ENCODE results near the gene PAMR1.

Gene PAMR1

DNA sequence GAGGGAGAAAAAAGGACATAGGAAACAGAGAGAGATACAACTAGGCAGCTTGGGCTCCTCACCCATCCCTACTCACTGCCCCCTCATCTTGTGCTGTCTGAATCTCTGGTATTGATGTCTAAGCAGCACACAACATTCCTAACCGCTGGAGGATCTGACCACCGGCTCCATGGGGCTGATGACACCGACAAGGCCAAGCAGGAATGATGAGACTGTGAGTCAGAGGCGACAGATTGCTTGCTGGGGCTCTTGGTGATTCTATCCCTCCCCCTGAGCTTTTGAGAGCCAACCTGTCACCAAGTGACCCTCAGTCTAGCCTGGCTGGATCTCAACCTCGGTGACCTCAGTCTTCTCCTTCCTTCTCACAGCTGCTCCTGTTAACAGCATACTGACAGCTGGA, 13.8 kb downstream of the PAMR1 start:
- no peak for DNase-seq
- Mint-ChIP-seq H3K9me3 (peaks cover 0 to 5% of the 10 kb centered on the region in 2 donors), H3K4me1 (ENCODE audit: low read depth in 2 of 2) (no peaks in the 10 kb centered on the region), H3K4me3 (no peak overlapping the region), H3K27me3 (peaks cover 64 to 87% of the 10 kb centered on the region in 2 donors), H3K36me3 (ENCODE audit: insufficient read depth) (no peaks in the 10 kb centered on the region), H3K27ac (no peak overlapping the region)
- ATAC-seq (replicated peaks), result no peak

DNA sequence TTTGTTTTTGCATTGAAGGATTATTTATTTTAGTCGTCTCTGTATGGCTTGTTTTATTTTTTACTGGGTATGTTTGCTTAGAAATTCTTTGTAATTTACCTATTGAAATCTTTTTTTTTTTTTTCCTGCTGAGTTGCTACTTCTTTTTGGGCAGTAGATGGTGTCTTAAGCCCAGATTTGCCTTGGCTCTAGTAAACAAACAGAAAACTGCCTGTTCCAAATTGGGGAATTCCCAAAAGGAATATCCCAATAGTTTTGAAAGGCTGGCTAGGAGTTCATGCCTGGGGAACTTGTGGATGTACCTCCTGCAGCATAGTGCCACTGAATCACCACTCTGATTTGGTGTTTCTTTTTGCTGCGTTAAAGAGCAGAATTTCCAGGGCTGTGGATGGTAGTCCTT, 17.7 kb downstream of the PAMR1 start:
- H3K4me1 Mint-ChIP-seq (ENCODE audit: low read depth in 2 of 2), result no peaks in the 10 kb centered on the region
- H3K9me3 Mint-ChIP-seq, result peaks cover 0 to 6% of the 10 kb centered on the region in 2 donors
- DNase-seq (no peak), ATAC-seq (replicated peaks) (no peak)
- H3K27ac Mint-ChIP-seq, result no peak overlapping the region
- H3K36me3 Mint-ChIP-seq (ENCODE audit: insufficient read depth), result no peaks in the 10 kb centered on the region
- peaks cover 53 to 70% of the 10 kb centered on the region in 2 donors for H3K27me3 Mint-ChIP-seq
- H3K4me3 Mint-ChIP-seq, result no peak overlapping the region

DNA sequence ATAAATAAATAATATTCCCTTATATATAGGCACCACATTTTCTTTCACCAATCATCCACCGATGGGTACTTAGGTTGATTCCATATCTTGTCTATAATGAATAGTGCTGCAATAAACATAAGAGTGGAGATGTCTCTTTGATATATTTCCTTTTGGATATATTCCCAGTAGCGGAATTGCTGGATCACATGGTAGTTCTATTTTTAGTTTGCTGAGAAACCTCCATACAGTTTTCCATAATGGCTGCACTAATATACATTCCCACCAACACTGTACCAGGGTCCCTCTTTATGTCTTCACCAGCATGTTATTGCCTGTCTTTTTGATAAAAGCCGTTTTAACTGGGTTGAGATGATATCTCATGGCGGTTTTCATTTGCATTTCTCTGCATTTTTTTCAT, 23.6 kb downstream of the PAMR1 start:
- H3K36me3 Mint-ChIP-seq (ENCODE audit: insufficient read depth), result no peaks in the 10 kb centered on the region
- no peaks in the 10 kb centered on the region for H3K4me1 Mint-ChIP-seq (ENCODE audit: low read depth in 2 of 2)
- H3K4me3 Mint-ChIP-seq, result no peak overlapping the region
- no peak overlapping the region for H3K27ac Mint-ChIP-seq
- H3K27me3 Mint-ChIP-seq, result peaks cover 16 to 17% of the 10 kb centered on the region in 2 donors
- peaks cover 0 to 1% of the 10 kb centered on the region in 2 donors for H3K9me3 Mint-ChIP-seq
- no peak for ATAC-seq (replicated peaks)
- no peak for DNase-seq

DNA sequence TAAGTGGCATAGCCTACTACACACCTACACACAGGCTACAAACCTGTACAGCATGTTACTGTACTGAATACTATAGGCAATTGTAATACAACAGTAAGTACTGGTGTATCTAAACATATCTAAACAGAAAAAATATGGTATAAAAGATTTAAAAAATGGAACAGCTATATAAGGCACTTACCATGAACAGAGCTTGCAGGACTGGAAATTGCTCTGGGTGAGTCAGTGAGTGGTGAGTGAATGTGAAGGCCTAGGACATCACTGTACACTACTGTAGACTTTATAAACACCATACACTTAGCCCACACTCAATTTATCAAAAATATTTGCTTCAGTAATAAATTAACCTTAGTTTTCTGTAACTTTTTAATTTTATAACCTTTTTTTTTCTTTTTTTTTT, 24.7 kb downstream of the PAMR1 start:
- Mint-ChIP-seq H3K4me3 (no peak overlapping the region), H3K9me3 (no peaks in the 10 kb centered on the region), H3K4me1 (ENCODE audit: low read depth in 2 of 2) (no peaks in the 10 kb centered on the region), H3K27me3 (peaks cover 6 to 11% of the 10 kb centered on the region in 2 donors), H3K36me3 (ENCODE audit: insufficient read depth) (no peaks in the 10 kb centered on the region), H3K27ac (no peak overlapping the region)
- DNase-seq, result no peak
- no peak for ATAC-seq (replicated peaks)

DNA sequence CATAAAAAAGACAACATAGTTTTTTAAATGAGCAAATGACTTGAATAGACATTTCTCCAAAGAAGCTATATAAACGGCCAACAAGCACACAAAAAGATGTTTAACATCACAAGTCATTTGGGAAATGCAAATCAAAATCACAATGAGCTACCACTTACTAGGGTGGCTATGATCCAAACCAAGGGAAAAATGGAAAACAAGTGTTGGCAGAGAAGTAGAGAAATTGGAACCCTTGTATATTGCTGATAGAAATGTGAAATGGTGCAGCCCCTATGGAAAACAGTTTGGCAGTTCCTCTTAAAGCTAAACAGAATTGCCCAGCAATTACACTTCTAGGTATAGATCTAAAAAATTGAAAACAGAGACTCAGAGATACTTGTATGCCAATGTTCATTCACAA, 29.0 kb downstream of the PAMR1 start:
- Mint-ChIP-seq H3K9me3 (no peaks in the 10 kb centered on the region), H3K4me1 (ENCODE audit: low read depth in 2 of 2) (no peaks in the 10 kb centered on the region), H3K36me3 (ENCODE audit: insufficient read depth) (no peaks in the 10 kb centered on the region)

DNA sequence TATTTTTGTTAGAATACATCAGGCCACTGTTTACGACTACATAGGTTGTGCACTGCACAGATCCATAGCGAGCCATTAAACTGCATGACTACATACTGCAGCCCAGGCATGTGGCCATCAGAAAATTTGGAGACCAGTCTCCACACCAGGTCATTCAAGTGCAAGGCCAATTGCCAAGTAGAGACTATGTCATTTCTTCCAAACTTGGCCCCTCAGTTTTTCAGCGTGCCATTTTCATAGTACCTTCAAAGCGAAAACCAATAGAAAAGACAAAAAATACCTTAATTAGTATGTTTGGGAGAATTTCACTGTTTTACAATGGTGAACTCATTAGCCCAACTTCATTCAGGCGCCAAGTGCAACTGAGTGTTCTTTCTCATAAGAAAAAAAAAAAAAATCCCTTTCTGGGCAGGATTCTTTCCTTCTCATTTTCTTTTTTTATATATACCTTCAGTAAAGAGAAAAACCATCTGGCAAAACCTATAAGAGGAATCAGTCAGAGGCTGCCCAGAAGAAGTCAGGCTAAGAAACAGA, 30.4 kb downstream of the PAMR1 start:
- ATAC-seq (replicated peaks) (no peak), DNase-seq (no peak)
- Mint-ChIP-seq H3K9me3 (no peaks in the 10 kb centered on the region), H3K27ac (no peak overlapping the region), H3K27me3 (peaks cover 16 to 26% of the 10 kb centered on the region in 2 donors), H3K4me3 (no peak overlapping the region), H3K36me3 (ENCODE audit: insufficient read depth) (no peaks in the 10 kb centered on the region), H3K4me1 (ENCODE audit: low read depth in 2 of 2) (no peaks in the 10 kb centered on the region)

More for the DNA sequence above, 29.0 kb downstream of the PAMR1 start:
- Mint-ChIP-seq H3K27me3 (peaks cover 16 to 21% of the 10 kb centered on the region in 2 donors), H3K4me3 (no peak overlapping the region), H3K27ac (no peak overlapping the region)
- no peak for ATAC-seq (replicated peaks)
- DNase-seq, result no peak

DNA sequence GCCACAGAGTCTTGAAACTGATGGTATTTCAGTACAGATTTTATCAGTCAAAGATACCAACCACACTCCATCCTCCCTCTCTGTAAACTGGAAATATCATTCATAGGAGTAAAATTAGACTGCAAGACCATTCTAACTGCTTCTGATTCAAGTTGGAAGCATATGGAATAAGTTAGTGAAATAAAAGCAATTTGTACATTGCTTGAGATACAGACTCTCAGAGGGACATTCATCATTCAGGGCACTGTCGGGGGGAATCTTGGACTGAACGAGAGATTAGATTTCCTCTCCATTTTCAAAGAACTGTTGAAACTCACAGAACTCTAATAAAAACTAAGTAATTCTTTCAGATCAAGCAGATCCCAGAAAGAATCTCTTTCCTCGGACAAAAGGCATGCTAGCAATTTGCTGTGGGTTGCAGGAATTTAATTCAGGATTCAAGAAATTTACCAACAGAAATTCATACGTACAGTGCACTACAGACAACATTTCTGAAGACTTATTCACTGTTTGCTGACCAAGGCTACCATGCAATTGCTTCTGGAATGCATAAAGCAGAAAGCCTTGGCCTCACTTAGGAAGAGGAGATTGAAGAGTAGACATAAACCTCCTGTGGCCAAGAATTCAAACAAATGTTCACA, 34.1 kb downstream of the PAMR1 start:
- Mint-ChIP-seq H3K36me3 (ENCODE audit: insufficient read depth) (no peaks in the 10 kb centered on the region), H3K4me3 (no peak overlapping the region), H3K9me3 (no peaks in the 10 kb centered on the region), H3K4me1 (ENCODE audit: low read depth in 2 of 2) (no peaks in the 10 kb centered on the region), H3K27me3 (peaks cover 28 to 43% of the 10 kb centered on the region in 2 donors), H3K27ac (no peak overlapping the region)
- no peak for ATAC-seq (replicated peaks)
- DNase-seq, result no peak

DNA sequence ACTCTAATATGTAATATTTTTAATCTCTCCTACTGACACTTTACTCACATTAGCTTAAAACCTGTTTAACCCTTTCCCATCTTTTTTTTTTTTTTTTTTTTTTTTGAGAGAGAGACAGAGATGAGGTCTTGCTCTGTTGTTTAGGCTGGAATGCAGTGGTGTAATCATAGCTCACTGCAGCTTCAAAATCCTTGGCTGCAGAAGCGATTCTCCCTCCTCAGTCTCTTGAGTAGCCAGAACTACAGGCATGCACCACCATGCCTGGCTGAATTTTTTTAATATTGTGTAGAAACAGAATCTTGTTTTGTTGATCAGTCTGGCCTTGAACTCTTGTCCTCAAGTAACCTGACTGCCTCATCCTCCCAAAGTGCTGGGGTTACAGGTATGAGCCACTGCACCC, 37.3 kb downstream of the PAMR1 start:
- no peak overlapping the region for H3K27ac Mint-ChIP-seq
- ATAC-seq (replicated peaks) (no peak), DNase-seq (no peak)
- no peaks in the 10 kb centered on the region for H3K36me3 Mint-ChIP-seq (ENCODE audit: insufficient read depth)
- no peaks in the 10 kb centered on the region for H3K9me3 Mint-ChIP-seq
- peaks cover 38 to 47% of the 10 kb centered on the region in 2 donors for H3K27me3 Mint-ChIP-seq
- H3K4me1 Mint-ChIP-seq (ENCODE audit: low read depth in 2 of 2), result no peaks in the 10 kb centered on the region
- no peak overlapping the region for H3K4me3 Mint-ChIP-seq

DNA sequence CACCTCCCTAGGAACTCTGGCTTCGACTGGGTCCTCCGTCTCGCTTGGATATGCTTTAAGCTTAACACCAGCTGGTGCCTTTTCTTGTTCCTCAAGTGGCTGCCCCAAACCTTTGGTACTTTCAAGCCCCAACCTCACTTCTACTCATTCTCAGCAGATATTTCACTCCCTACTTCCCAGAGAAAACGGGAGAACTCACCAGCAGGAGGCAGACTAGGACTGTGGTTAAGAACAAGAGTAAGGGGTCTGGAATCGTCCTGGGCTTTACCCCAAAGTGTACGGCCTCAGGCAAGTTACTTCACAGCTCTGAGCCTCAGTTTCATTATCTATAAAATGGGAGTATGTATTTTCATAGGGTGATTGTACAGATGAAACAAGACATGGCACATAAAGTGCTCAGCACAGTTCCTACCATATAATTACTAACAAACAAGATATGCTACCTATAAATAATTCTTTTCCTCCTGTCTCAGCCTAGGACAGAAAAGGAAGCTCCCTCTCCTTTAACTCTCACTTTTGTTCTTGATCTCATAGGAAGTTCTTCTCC, 37.8 kb downstream of the PAMR1 start:
- Mint-ChIP-seq H3K4me3 (no peak overlapping the region), H3K27ac (no peak overlapping the region), H3K36me3 (ENCODE audit: insufficient read depth) (no peaks in the 10 kb centered on the region), H3K4me1 (ENCODE audit: low read depth in 2 of 2) (no peaks in the 10 kb centered on the region), H3K27me3 (peaks cover 38 to 48% of the 10 kb centered on the region in 2 donors), H3K9me3 (no peaks in the 10 kb centered on the region)
- no peak for DNase-seq
- ATAC-seq (replicated peaks), result no peak

DNA sequence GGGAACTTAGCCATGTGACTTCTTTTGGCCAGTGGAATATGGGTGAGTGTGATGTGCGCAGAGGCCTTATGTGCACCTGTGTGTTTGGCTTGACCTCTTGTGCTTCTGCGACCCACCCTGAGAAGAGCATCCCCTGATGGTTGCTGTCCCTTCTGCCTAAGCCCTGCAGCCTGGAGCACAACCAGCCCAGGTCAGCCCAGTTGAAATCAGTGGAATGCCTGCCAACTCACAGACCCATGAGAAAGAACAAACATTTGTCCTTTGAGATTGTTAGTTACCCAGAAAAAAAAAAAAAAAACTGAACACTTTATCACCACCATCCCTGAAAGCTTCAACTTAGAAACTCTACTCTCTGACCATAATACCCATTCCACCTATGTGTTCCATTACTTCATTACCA, 38.5 kb downstream of the PAMR1 start:
- Mint-ChIP-seq H3K9me3 (peaks cover 0 to 2% of the 10 kb centered on the region in 2 donors), H3K27ac (no peak overlapping the region), H3K27me3 (peaks cover 44 to 55% of the 10 kb centered on the region in 2 donors), H3K36me3 (ENCODE audit: insufficient read depth) (no peaks in the 10 kb centered on the region), H3K4me1 (ENCODE audit: low read depth in 2 of 2) (no peaks in the 10 kb centered on the region), H3K4me3 (no peak overlapping the region)
- DNase-seq (no peak), ATAC-seq (replicated peaks) (no peak)

DNA sequence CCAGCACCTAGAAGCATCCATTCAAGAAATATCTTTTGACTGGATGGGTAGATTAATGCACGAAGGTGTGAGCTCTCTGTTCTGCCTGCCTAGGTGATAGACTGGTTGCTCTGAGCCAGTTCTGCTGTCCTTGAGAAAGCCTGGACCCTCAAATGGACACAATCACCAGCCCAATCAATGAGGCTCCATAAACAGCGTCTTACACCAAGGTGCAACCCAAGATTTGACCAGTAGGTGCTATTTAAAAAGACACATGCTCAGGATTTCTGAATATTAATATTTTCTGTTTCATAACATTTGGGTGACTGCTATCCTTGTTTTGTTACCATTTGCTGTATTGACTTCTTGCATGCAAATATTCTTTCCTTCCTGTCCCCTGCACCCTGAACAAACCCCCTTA, 39.0 kb downstream of the PAMR1 start:
- Mint-ChIP-seq H3K9me3 (peaks cover 0 to 2% of the 10 kb centered on the region in 2 donors), H3K27me3 (peaks cover 49 to 59% of the 10 kb centered on the region in 2 donors)
- no peak for ATAC-seq (replicated peaks)

DNA sequence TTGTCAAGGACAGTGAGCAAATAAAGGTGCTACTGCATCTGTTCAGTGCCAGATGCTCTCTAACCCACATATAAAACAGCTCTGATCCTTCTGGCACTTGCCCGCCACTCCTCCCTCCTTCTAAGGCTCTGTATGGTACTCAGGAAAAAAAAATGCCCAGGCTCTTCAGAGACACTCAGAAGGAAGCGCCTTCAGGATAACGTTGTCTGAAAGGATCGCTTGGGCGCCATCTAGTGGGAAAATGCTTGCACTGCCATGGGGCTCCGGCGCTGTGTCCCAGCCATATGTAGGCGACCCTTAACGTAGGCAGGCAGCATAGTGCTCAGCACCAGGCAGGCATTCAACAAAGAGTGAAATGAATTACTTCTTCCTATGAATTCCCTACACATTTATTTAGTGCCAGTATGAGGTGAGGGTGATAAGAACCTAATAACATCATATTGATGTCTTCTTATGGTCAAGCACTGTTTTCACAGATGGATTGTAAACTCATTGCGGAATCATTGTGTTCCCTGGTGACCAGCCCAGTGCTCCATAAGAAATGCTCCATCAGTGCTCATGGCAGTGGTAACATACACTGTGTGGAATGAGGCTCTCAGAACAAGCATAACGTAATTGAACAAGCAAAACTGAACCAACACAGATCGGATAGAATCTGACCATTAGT, 39.6 kb downstream of the PAMR1 start:
- Mint-ChIP-seq H3K36me3 (ENCODE audit: insufficient read depth) (no peaks in the 10 kb centered on the region), H3K27ac (no peak overlapping the region), H3K27me3 (peaks cover 55 to 58% of the 10 kb centered on the region in 2 donors), H3K9me3 (peaks cover 0 to 2% of the 10 kb centered on the region in 2 donors), H3K4me3 (no peak overlapping the region), H3K4me1 (ENCODE audit: low read depth in 2 of 2) (no peaks in the 10 kb centered on the region)
- DNase-seq (peak; percentile 63 to 70 (median 66)), ATAC-seq (replicated peaks) (peak; percentile 82)

More for the DNA sequence above, 39.0 kb downstream of the PAMR1 start:
- Mint-ChIP-seq H3K36me3 (ENCODE audit: insufficient read depth) (no peaks in the 10 kb centered on the region), H3K27ac (no peak overlapping the region), H3K4me1 (ENCODE audit: low read depth in 2 of 2) (no peaks in the 10 kb centered on the region), H3K4me3 (no peak overlapping the region)
- no peak for DNase-seq

DNA sequence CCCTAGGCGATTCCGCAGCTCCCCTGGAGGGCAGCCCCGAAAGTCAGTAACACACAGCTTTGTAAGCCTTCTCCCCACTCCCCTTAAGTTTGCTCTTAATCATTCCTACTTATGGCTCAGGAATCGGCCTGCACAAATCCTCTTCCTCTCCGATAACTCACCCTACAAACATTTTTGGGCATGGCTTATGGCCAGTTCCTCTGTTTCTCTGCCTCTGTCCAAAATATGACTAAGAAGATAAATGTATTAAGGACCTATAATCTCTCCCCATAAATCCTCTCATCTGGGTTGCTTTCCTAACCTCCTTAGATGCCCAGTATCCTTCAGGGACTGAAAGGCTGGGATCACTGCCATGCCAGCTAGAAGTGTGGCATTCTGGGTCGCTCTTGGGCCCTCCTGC, 41.0 kb downstream of the PAMR1 start:
- peaks cover 0 to 2% of the 10 kb centered on the region in 2 donors for H3K9me3 Mint-ChIP-seq
- H3K27me3 Mint-ChIP-seq, result peaks cover 66 to 68% of the 10 kb centered on the region in 2 donors
- no peaks in the 10 kb centered on the region for H3K4me1 Mint-ChIP-seq (ENCODE audit: low read depth in 2 of 2)
- ATAC-seq (replicated peaks) (no peak), DNase-seq (no peak)
- H3K27ac Mint-ChIP-seq, result no peak overlapping the region
- H3K36me3 Mint-ChIP-seq (ENCODE audit: insufficient read depth), result no peaks in the 10 kb centered on the region
- H3K4me3 Mint-ChIP-seq, result no peak overlapping the region
